Measurements from ENCODE around the gene HECTD4. TPM values are rescaled to one million over a fixed set of nuclear protein-coding genes. Genes with fewer than 3 reads are reported as not detected.
"Not testable (repeated sequence)": the region's sequence is repeated elsewhere in the genome, so short reads cannot be mapped to it uniquely, and the experiment has no call there.

HECTD4 gene
- total RNA-seq, 1 experiment from 2014 or later = 51.3 TPM

DNA sequence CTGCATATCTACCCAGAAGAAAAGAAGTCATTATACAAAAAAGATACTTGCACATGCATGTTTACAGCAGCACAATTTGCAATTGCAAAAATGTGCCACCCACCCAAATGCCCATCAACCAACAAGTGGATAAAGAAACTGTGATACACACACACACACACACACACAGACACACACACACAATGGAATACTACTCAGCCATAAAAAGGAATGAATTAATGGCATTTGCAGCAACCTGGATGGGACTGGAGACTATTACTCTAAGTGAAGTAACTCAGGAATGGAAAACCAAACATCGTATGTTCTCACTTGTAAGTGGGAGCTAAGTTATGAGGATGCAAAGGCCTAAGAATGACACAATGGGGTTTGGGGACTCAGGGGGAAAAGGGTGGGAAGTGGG, 47.2 kb downstream of the HECTD4 start:
- H3K27me3 ChIP-seq (ENCODE audit: control insufficient read depth, insufficient read depth, low read length); H3K4me3 ChIP-seq (ENCODE audit: low read depth in 2 of 2, low read length in 2 of 2); H3K27ac ChIP-seq (ENCODE audit: low read length); intact Hi-C loops (cut with micrococcal nuclease; ENCODE audit: unreplicated experiment); in situ Hi-C loops (cut with HindIII; ENCODE audit: low pct_unique_long_range_greater_than_20kb, low sequenced_read_pairs); H3K36me3 ChIP-seq (ENCODE audit: control insufficient read depth, insufficient read depth, low read length); H3K9me3 ChIP-seq (ENCODE audit: control insufficient read depth, insufficient read depth, low read depth, low read length); CTCF ChIA-PET; DNase-seq (ENCODE audit: low read depth, low spot score); BruUV-seq (replicated peaks); POLR2A ChIA-PET; H3K4me1 ChIP-seq (ENCODE audit: control insufficient read depth, insufficient read depth, low read length); ATAC-seq: not testable (repeated sequence)

- H3K36me3 ChIP-seq (ENCODE audit: control insufficient read depth, insufficient read depth, low read length) = no peaks in the 10 kb centered on the region
- DNase-seq (ENCODE audit: low read depth, low spot score) (no peak), ATAC-seq (no peak)
- no TSS peak for BruUV-seq (replicated peaks)
- H3K4me3 ChIP-seq (ENCODE audit: low read depth in 2 of 2, low read length in 2 of 2) = no peak overlapping the region
- in situ Hi-C loops (cut with HindIII; ENCODE audit: low pct_unique_long_range_greater_than_20kb, low sequenced_read_pairs) = no loop called here
- TF ChIP-seq TCF7L2 (IDR thresholded peaks at IDR 0.05; ENCODE audit: low read depth, low read length) (no peak), POLR2AphosphoS5 (IDR thresholded peaks at IDR 0.05; ENCODE audit: low read depth, low read length) (no peak), SIN3A (IDR thresholded peaks at IDR 0.05; ENCODE audit: borderline replicate concordance, insufficient read depth, low read depth, low read length) (no peak), CTCF (IDR thresholded peaks at IDR 0.05) (no peak)
- TF ChIP-seq, protein P1, sequence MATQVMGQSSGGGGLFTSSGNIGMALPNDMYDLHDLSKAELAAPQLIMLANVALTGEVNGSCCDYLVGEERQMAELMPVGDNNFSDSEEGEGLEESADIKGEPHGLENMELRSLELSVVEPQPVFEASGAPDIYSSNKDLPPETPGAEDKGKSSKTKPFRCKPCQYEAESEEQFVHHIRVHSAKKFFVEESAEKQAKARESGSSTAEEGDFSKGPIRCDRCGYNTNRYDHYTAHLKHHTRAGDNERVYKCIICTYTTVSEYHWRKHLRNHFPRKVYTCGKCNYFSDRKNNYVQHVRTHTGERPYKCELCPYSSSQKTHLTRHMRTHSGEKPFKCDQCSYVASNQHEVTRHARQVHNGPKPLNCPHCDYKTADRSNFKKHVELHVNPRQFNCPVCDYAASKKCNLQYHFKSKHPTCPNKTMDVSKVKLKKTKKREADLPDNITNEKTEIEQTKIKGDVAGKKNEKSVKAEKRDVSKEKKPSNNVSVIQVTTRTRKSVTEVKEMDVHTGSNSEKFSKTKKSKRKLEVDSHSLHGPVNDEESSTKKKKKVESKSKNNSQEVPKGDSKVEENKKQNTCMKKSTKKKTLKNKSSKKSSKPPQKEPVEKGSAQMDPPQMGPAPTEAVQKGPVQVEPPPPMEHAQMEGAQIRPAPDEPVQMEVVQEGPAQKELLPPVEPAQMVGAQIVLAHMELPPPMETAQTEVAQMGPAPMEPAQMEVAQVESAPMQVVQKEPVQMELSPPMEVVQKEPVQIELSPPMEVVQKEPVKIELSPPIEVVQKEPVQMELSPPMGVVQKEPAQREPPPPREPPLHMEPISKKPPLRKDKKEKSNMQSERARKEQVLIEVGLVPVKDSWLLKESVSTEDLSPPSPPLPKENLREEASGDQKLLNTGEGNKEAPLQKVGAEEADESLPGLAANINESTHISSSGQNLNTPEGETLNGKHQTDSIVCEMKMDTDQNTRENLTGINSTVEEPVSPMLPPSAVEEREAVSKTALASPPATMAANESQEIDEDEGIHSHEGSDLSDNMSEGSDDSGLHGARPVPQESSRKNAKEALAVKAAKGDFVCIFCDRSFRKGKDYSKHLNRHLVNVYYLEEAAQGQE (IDR thresholded peaks at IDR 0.05; ENCODE audit: insufficient read depth in 1 of 2, low read depth in 2 of 2, low read length in 1 of 2) = no peak
- no peaks in the 10 kb centered on the region for H3K4me1 ChIP-seq (ENCODE audit: control insufficient read depth, insufficient read depth, low read length)
- intact Hi-C loops (cut with micrococcal nuclease; ENCODE audit: unreplicated experiment) = no loop called here
- CTCF ChIA-PET = interaction anchor here (0.6 kb wide), 2 partner anchors 54 to 88 kb away, joined by 3 to 7 read pairs; no protein-coding TSS in a partner anchor
- no peaks in the 10 kb centered on the region for H3K9me3 ChIP-seq (ENCODE audit: control insufficient read depth, insufficient read depth, low read depth, low read length)
- POLR2A ChIA-PET = interaction anchor here (0.7 kb wide), 1 partner anchor 320 kb away, joined by 3 read pairs; the partner anchor contains the start of gene TMEM116
- no peaks in the 10 kb centered on the region for H3K27me3 ChIP-seq (ENCODE audit: control insufficient read depth, insufficient read depth, low read length)
- H3K27ac ChIP-seq (ENCODE audit: low read length) = no peak overlapping the region
These were observed 49.2 kb downstream of the HECTD4 start for GRCh38 chr12:112333019-112333418.

- no peak overlapping the region for H3K27ac ChIP-seq (ENCODE audit: low read length)
- no peaks in the 10 kb centered on the region for H3K4me1 ChIP-seq (ENCODE audit: control insufficient read depth, insufficient read depth, low read length)
- in situ Hi-C loops (cut with HindIII; ENCODE audit: low pct_unique_long_range_greater_than_20kb, low sequenced_read_pairs) = no loop called here
- CTCF ChIA-PET = no interaction called here
- intact Hi-C loops (cut with micrococcal nuclease; ENCODE audit: unreplicated experiment) = no loop called here
- H3K36me3 ChIP-seq (ENCODE audit: control insufficient read depth, insufficient read depth, low read length) = no peaks in the 10 kb centered on the region
- ATAC-seq (no peak), DNase-seq (ENCODE audit: low read depth, low spot score) (no peak)
- H3K4me3 ChIP-seq (ENCODE audit: low read depth in 2 of 2, low read length in 2 of 2) = no peak overlapping the region
- POLR2A ChIA-PET = no interaction called here
- no peaks in the 10 kb centered on the region for H3K9me3 ChIP-seq (ENCODE audit: control insufficient read depth, insufficient read depth, low read depth, low read length)
- TF ChIP-seq CTCF (IDR thresholded peaks at IDR 0.05) (no peak), TCF7L2 (IDR thresholded peaks at IDR 0.05; ENCODE audit: low read depth, low read length) (no peak), POLR2AphosphoS5 (IDR thresholded peaks at IDR 0.05; ENCODE audit: low read depth, low read length) (no peak), SIN3A (IDR thresholded peaks at IDR 0.05; ENCODE audit: borderline replicate concordance, insufficient read depth, low read depth, low read length) (no peak)
- TF ChIP-seq, protein P1 (IDR thresholded peaks at IDR 0.05; ENCODE audit: insufficient read depth in 1 of 2, low read depth in 2 of 2, low read length in 1 of 2) = no peak
- no TSS peak for BruUV-seq (replicated peaks)
- no peaks in the 10 kb centered on the region for H3K27me3 ChIP-seq (ENCODE audit: control insufficient read depth, insufficient read depth, low read length)
These were observed 50.3 kb downstream of the HECTD4 start for GRCh38 chr12:112331886-112332285.

All from Panc1 (cell line).